K562 (cell line): ENCODE measurements around the gene MEIOB. TPM values are rescaled to one million over a fixed set of nuclear protein-coding genes. Genes with fewer than 3 reads are reported as not detected.

Source experiments
- ATAC-seq: fragments of 200-7000 bp; cut with Tn5 transposase; 3 replicates; pipeline ENCODE4 v1.9.1; 2020; ENCODE audit warnings: moderate library complexity
- BruUV-seq: library from RNA; stranded (reverse); fragments of 400-500 nt; replicated peaks from 2 replicates; lab custom pipeline; 2021; lab: Mats Ljungman, UMichigan
- CTCF ChIA-PET: fragments of 300-600 bp; formaldehyde crosslinking; extraction: SDS; loops from one replicate; lab custom pipeline; 2021; ENCODE audit warnings: low intra/inter-chr PET ratio; lab: Yijun Ruan, JAX
- POLR2A ChIA-PET: fragments of 300-600, 350-650 bp; sonication (Branson Sonifier 250); formaldehyde crosslinking; extraction: SDS; loops from one replicate; lab custom pipeline; 2021; ENCODE audit warnings: antibody characterized with exemption, inconsistent platforms; lab: Yijun Ruan, JAX
- DNase-seq, 4 experiments: peaks; one replicate each; pipeline versions ENCODE4 v3.0.0 to v3.0.0-alpha.2; 2011 to 2018; ENCODE audit warnings: low spot score in 3 of 4, mixed read lengths in 3 of 4; ENCODE audit errors: extremely low read depth in 1 of 4
- FAIRE-seq: peaks from 2 replicates; lab custom pipeline; 2011; peaks lifted over from hg19 to GRCh38; lab: Jason Lieb, UNC
- H2AFZ ChIP-seq: 2 replicates; pipeline ENCODE4 v1.6.0; 2011; ENCODE audit warnings: low read depth, low read length, control low read depth, inconsistent platforms
- H3K27ac ChIP-seq: fragments of 200-600 bp; 3 replicates; pipeline ENCODE4 v1.8.0; 2011; ENCODE audit warnings: low read depth, mild to moderate bottlenecking, control low read depth, inconsistent platforms, low read length, moderate library complexity, mixed read lengths; ENCODE audit errors: extremely low read depth
- H3K27me3 ChIP-seq, 2 experiments: fragments of 300-600 bp in 1 of 2; 2 replicates in 1 of 2; 3 replicates in 1 of 2; pipeline versions ENCODE4 v1.6.0 to v1.8.0; 2011; ENCODE audit warnings: inconsistent platforms in 2 of 2, low read length in 2 of 2, mild to moderate bottlenecking in 1 of 2, mixed read lengths in 1 of 2, moderate library complexity in 1 of 2; ENCODE audit not compliant: control insufficient read depth in 2 of 2, insufficient read depth in 2 of 2
- H3K36me3 ChIP-seq: fragments of 300-600 bp; 3 replicates; pipeline ENCODE4 v1.8.0; 2011; ENCODE audit warnings: mild to moderate bottlenecking, low read length, inconsistent platforms; ENCODE audit not compliant: control insufficient read depth, insufficient read depth
- H3K4me1 ChIP-seq, 2 experiments: fragments of 200-600 bp in 1 of 2; replicated peaks in 1 of 2; 2 replicates in 1 of 2; 3 replicates in 1 of 2; pipeline versions ENCODE4 v1.5.1 to v1.8.0; 2011; ENCODE audit warnings: inconsistent platforms in 2 of 2, low read length in 2 of 2, mild to moderate bottlenecking in 1 of 2, mixed read lengths in 1 of 2, moderate library complexity in 1 of 2; ENCODE audit not compliant: control insufficient read depth in 2 of 2, insufficient read depth in 2 of 2
- H3K4me2 ChIP-seq: 2 replicates; pipeline ENCODE4 v1.6.1; 2011; ENCODE audit warnings: low read length, control low read depth, inconsistent platforms, mixed read lengths; ENCODE audit not compliant: insufficient read depth
- H3K4me3 ChIP-seq: fragments of 200-600 bp; sonication (generic), shearing (Covaris generic); 2 replicates; pipeline ENCODE4 v1.5.1; 2016; ENCODE audit warnings: control low read depth, inconsistent platforms
- H3K79me2 ChIP-seq: fragments of 200-600 bp; 3 replicates; pipeline ENCODE4 v1.8.0; 2011; ENCODE audit warnings: low read length, inconsistent platforms; ENCODE audit not compliant: control insufficient read depth, insufficient read depth
- H3K9ac ChIP-seq, 2 experiments: 2 replicates each; pipeline versions ENCODE4 v1.6.0 to v1.6.1; 2011; ENCODE audit warnings: low read depth in 2 of 2, low read length in 2 of 2, control low read depth in 1 of 2, inconsistent platforms in 1 of 2, mild to moderate bottlenecking in 1 of 2, mixed read lengths in 1 of 2; ENCODE audit not compliant: insufficient read depth in 1 of 2
- H3K9me1 ChIP-seq: one replicate; pipeline ENCODE4 v1.6.0; 2011; ENCODE audit warnings: inconsistent platforms, mild to moderate bottlenecking, low read length, moderate library complexity; ENCODE audit not compliant: control insufficient read depth, insufficient read depth
- H3K9me3 ChIP-seq: replicated peaks from 2 replicates; pipeline ENCODE4 v1.5.1; 2011; ENCODE audit warnings: low read depth, low read length, inconsistent platforms; ENCODE audit not compliant: control insufficient read depth, insufficient read depth
- H4K20me1 ChIP-seq: replicated peaks from 2 replicates; pipeline ENCODE4 v1.6.1; 2011; ENCODE audit warnings: low read length, inconsistent platforms, mixed read lengths; ENCODE audit not compliant: control insufficient read depth, insufficient read depth
- COPS2 ChIP-seq: fragments of 450-650 bp; conservative IDR thresholded peaks from 2 replicates; pipeline ENCODE4 v1.6.1; 2016; ENCODE audit warnings: mild to moderate bottlenecking, moderate library complexity
- CUX1 ChIP-seq: fragments of 200-800 bp; sonication (Bioruptor generic); IDR thresholded peaks from 2 replicates; pipeline ENCODE4 v1.6.1; 2016; ENCODE audit warnings: missing genetic modification characterization, missing compliant biosample characterization
- MEIS2 ChIP-seq: fragments of 450-650 bp; IDR thresholded peaks from 2 replicates; pipeline ENCODE4 v1.6.1; 2014; ENCODE audit warnings: mild to moderate bottlenecking; ENCODE audit not compliant: partially characterized antibody
- MYC ChIP-seq, 2 experiments: fragments of 250-450 bp in 1 of 2; sonication (Bioruptor Pico) in 1 of 2; IDR thresholded peaks; 2 replicates each; pipeline versions ENCODE4 v1.5.1 to v1.6.1; 2012 to 2021; ENCODE audit warnings: low read depth in 2 of 2, borderline replicate concordance in 1 of 2, improper control_type of control experiment in 1 of 2, low read length in 1 of 2, mild to moderate bottlenecking in 1 of 2, moderate library complexity in 1 of 2
- PBX2 ChIP-seq, 2 experiments: IDR thresholded peaks in 1 of 2; conservative IDR thresholded peaks in 1 of 2; 2 replicates each; pipeline ENCODE4 v1.6.1; 2016; ENCODE audit warnings: low read depth in 2 of 2, mild to moderate bottlenecking in 1 of 2, missing compliant biosample characterization in 1 of 2, missing genetic modification characterization in 1 of 2, moderate library complexity in 1 of 2
- PTRF ChIP-seq: fragments of 450-650 bp; IDR thresholded peaks from 2 replicates; pipeline ENCODE4 v1.6.1; 2016; ENCODE audit warnings: mild to moderate bottlenecking, missing genetic modification characterization, missing compliant biosample characterization
- SIN3A ChIP-seq, 2 experiments: fragments of 150-350 bp in 1 of 2; IDR thresholded peaks; 2 replicates each; pipeline ENCODE4 v1.6.1; 2011 to 2016; ENCODE audit warnings: borderline replicate concordance in 2 of 2, low read depth in 2 of 2, low read length in 2 of 2, mild to moderate bottlenecking in 2 of 2, moderate library complexity in 2 of 2; ENCODE audit not compliant: control insufficient read depth in 1 of 2
- ZBTB7A ChIP-seq: IDR thresholded peaks from 2 replicates; pipeline ENCODE4 v1.6.1; 2011; ENCODE audit warnings: low read depth, mild to moderate bottlenecking, low read length, moderate library complexity, borderline replicate concordance; ENCODE audit not compliant: control insufficient read depth
- ZC3H4 ChIP-seq: sonication (generic); formaldehyde crosslinking; IDR thresholded peaks from 2 replicates; pipeline ENCODE4 v1.9.0; 2021; ENCODE audit warnings: missing genetic modification reagents, borderline replicate concordance
- ZKSCAN3 ChIP-seq: fragments of 250-450 bp; sonication (Bioruptor Pico); IDR thresholded peaks from 2 replicates; pipeline ENCODE4 v1.4.0; 2020
- ZNF174 ChIP-seq: fragments of 250-450 bp; sonication (Bioruptor Pico); IDR thresholded peaks from 2 replicates; pipeline ENCODE4 v1.4.0; 2020; ENCODE audit warnings: mild to moderate bottlenecking
- ZNF316 ChIP-seq: fragments of 450-650 bp; IDR thresholded peaks from 2 replicates; pipeline ENCODE4 v1.6.1; 2016
- WGBS: fragments of 100-300 bp; shearing (Covaris generic); methylation state at CpG from one replicate; pipeline ENCODE4 v1.1.6; 2016; ENCODE audit warnings: low coverage, mixed read lengths; ENCODE audit not compliant: insufficient coverage; ENCODE audit errors: missing lambda C conversion rate; 5-methylcytosine and 5-hydroxymethylcytosine counted together
- in situ Hi-C: fragments of 300-500 bp; cut with MboI; formaldehyde crosslinking; loops from 4 replicates; pipeline ENCODE4 v1.15.0; 2018; ENCODE audit warnings: inconsistent platforms, mixed read lengths
- intact Hi-C: fragments of 100-400 bp; cut with micrococcal nuclease; formaldehyde crosslinking; loops from 2 replicates; pipeline ENCODE4 v1.14.2; 2022
- polyA plus RNA-seq, 8 experiments: library from polyadenylated mRNA; depleted of rRNA in 4 of 8; stranded (reverse) in 5 of 8; unstranded in 3 of 8; fragments of >200 nt; fragmentation: Nextera tagmentation in 2 of 8; fragmentation: Illumina TruSeq in 1 of 8; extraction: Ambion mirVana in 2 of 8; extraction: Trizol in 1 of 8; gene quantifications; 2 replicates each; pipeline versions ENCODE4 v1.2.1 to v1.2.3, GENCODE V29; 2011 to 2014; ENCODE audit warnings: inconsistent platforms in 1 of 8, missing spikeins in 1 of 8
- total RNA-seq, 7 experiments: library from RNA; depleted of rRNA in 6 of 7; stranded (reverse); fragments of >200 nt in 6 of 7; fragmentation: Illumina TruSeq in 2 of 7; extraction: Trizol in 2 of 7; gene quantifications; 2 replicates each; pipeline versions ENCODE4 v1.2.1 to v1.2.3, GENCODE V29; 2011 to 2021; ENCODE audit warnings: low replicate concordance in 1 of 7

MEIOB gene
- total and polyA plus RNA-seq, 9 of the 15 experiments (the other 6 are each of a cell fraction or from before 2014, with no cell fraction given) = 25.4 to 203 (median 97.6) TPM

GRCh38 chr16:1878256-1878655, 6.3 kb upstream of the MEIOB start:
- 7% methylated on average over 5 of the region's 5 CpGs for WGBS
- in situ Hi-C loops = no loop called here
- POLR2A ChIA-PET = interaction anchor here (0.7 to 1.7 kb wide), 7 partner anchors 9 to 517 kb away, joined by 3 to 4 read pairs (median 3); no protein-coding TSS in a partner anchor
- no TSS peak for BruUV-seq
- peak overlapping the region; percentile 27; the same call in 1 of the 2 replicates for H2AFZ ChIP-seq
- FAIRE-seq = peak; percentile 65
- no peaks in the 10 kb centered on the region for H3K79me2 ChIP-seq
- H3K9me1 ChIP-seq = no peaks in the 10 kb centered on the region
- CTCF ChIA-PET = no interaction called here
- no peak for DNase-seq
- H3K4me1 ChIP-seq = peaks cover 4 to 10% of the 10 kb centered on the region in 2 experiments; a peak in 4 of 5 replicates
- H3K4me3 ChIP-seq = no peak overlapping the region
- H3K27ac ChIP-seq = no peak overlapping the region
- no peaks in the 10 kb centered on the region for H3K36me3 ChIP-seq
- H4K20me1 ChIP-seq = no peaks in the 10 kb centered on the region
- peak overlapping the region; percentile 21; the same call in 1 of the 2 replicates for H3K4me2 ChIP-seq
- no peak overlapping the region for H3K9ac ChIP-seq
- no peaks in the 10 kb centered on the region for H3K9me3 ChIP-seq
- intact Hi-C loops = no loop called here
- ATAC-seq = no peak
- H3K27me3 ChIP-seq = peaks cover 0 to 5% of the 10 kb centered on the region in 2 experiments; a peak in 3 of 5 replicates
- TF ChIP-seq ZBTB7A (no peak), ZC3H4 (CRISPR knock-in tag) (no peak), PTRF (no peak), MEIS2 (peak; percentile 72), ZNF174 (CRISPR knock-in tag) (no peak), COPS2 (no peak), PBX2 (CRISPR knock-in tag; IDR thresholded peaks at IDR 0.05; ENCODE audit: low read depth) (no peak), PBX2 (tag; conservative IDR thresholded peaks at IDR 0.05; ENCODE audit: low read depth) (peak; percentile 66), MYC (IDR thresholded peaks at IDR 0.05; ENCODE audit: low read depth, low read length) (no peak), MYC (CRISPR knock-in tag; IDR thresholded peaks at IDR 0.05; ENCODE audit: borderline replicate concordance, low read depth) (no peak), ZNF316 (peak; percentile 40; the same call in 1 of the 2 replicates), SIN3A (IDR thresholded peaks at IDR 0.05; ENCODE audit: borderline replicate concordance in 2 of 2, control insufficient read depth in 1 of 2, low read depth in 2 of 2, low read length in 2 of 2) (no peak), ZKSCAN3 (CRISPR knock-in tag) (no peak), CUX1 (no peak)
